Liver (tissue), 9 donors: Measurements from ENCODE around the gene LDLR. TPM values are rescaled to one million over a fixed set of nuclear protein-coding genes. Genes with fewer than 3 reads are reported as not detected.

Experiments used
- DNase-seq: peaks from one replicate; pipeline ENCODE4 v3.0.0-alpha.2; 2017; ENCODE audit warnings: low spot score
- H3K27ac ChIP-seq, 2 donors: one replicate each; pipeline ENCODE4 v1.7.0; 2013; ENCODE audit warnings: inconsistent platforms in 2 of 2, low read length in 2 of 2, control low read depth in 1 of 2, low read depth in 1 of 2, mild to moderate bottlenecking in 1 of 2
- H3K27me3 ChIP-seq, 4 donors: one replicate each; pipeline versions ENCODE4 v1.6.1 to v1.7.0; 2013; ENCODE audit warnings: low read length in 3 of 4, inconsistent platforms in 1 of 4, mild to moderate bottlenecking in 1 of 4, moderate library complexity in 1 of 4; ENCODE audit not compliant: control insufficient read depth in 4 of 4, insufficient read depth in 4 of 4
- H3K36me3 ChIP-seq, 4 donors: one replicate each; pipeline versions ENCODE4 v1.6.1 to v1.7.0; 2013; ENCODE audit warnings: low read length in 3 of 4, mild to moderate bottlenecking in 3 of 4, low read depth in 1 of 4, moderate library complexity in 1 of 4; ENCODE audit not compliant: control insufficient read depth in 4 of 4, insufficient read depth in 3 of 4
- H3K4me1 ChIP-seq, 4 donors: one replicate each; pipeline versions ENCODE4 v1.6.1 to v1.7.0; 2013; ENCODE audit warnings: low read length in 3 of 4, mild to moderate bottlenecking in 3 of 4, moderate library complexity in 1 of 4; ENCODE audit not compliant: control insufficient read depth in 4 of 4, insufficient read depth in 4 of 4
- H3K4me3 ChIP-seq, 3 donors: one replicate each; pipeline versions ENCODE4 v1.6.1 to v1.7.0; 2013; ENCODE audit warnings: low read length in 3 of 3, control low read depth in 1 of 3, low read depth in 1 of 3, mild to moderate bottlenecking in 1 of 3
- H3K9ac ChIP-seq, 2 donors: one replicate each; pipeline ENCODE4 v1.7.0; 2013; ENCODE audit warnings: low read length in 2 of 2, mild to moderate bottlenecking in 2 of 2, moderate library complexity in 2 of 2, control low read depth in 1 of 2, low read depth in 1 of 2
- H3K9me3 ChIP-seq, 4 donors: one replicate each; pipeline versions ENCODE4 v1.6.1 to v1.7.0; 2013; ENCODE audit warnings: low read length in 3 of 4; ENCODE audit not compliant: control insufficient read depth in 4 of 4
- ATF3 ChIP-seq: IDR thresholded peaks from 2 replicates; pipeline ENCODE4 v1.6.1; 2016; ENCODE audit warnings: antibody characterized with exemption
- CTCF ChIP-seq: fragments of 150-350 bp; IDR thresholded peaks from 2 replicates; pipeline ENCODE4 v1.5.1; 2017; ENCODE audit warnings: improper control_type of control experiment, low read depth, low read length; ENCODE audit not compliant: missing input control
- EGR1 ChIP-seq, 2 donors: IDR thresholded peaks; 2 replicates each; pipeline ENCODE4 v1.6.1; 2016 to 2018; ENCODE audit warnings: antibody characterized with exemption in 2 of 2, low read depth in 2 of 2
- FOXA1 ChIP-seq: IDR thresholded peaks from 2 replicates; pipeline ENCODE4 v1.6.1; 2016; ENCODE audit warnings: antibody characterized with exemption
- FOXA2 ChIP-seq: IDR thresholded peaks from 2 replicates; pipeline ENCODE4 v1.6.1; 2016; ENCODE audit warnings: antibody characterized with exemption
- GABPA ChIP-seq, 2 donors: IDR thresholded peaks in 1 of 2; conservative IDR thresholded peaks in 1 of 2; 2 replicates each; pipeline ENCODE4 v1.6.1; 2016; ENCODE audit warnings: antibody characterized with exemption in 2 of 2, mild to moderate bottlenecking in 1 of 2, moderate library complexity in 1 of 2
- HNF4A ChIP-seq, 2 donors: conservative IDR thresholded peaks; 2 replicates each; pipeline ENCODE4 v1.6.1; 2016; ENCODE audit warnings: antibody characterized with exemption in 2 of 2, mild to moderate bottlenecking in 2 of 2
- HNF4G ChIP-seq: IDR thresholded peaks from 2 replicates; pipeline ENCODE4 v1.6.1; 2016; ENCODE audit warnings: antibody characterized with exemption
- JUND ChIP-seq, 2 donors: IDR thresholded peaks; 2 replicates each; pipeline ENCODE4 v1.6.1; 2016; ENCODE audit warnings: antibody characterized with exemption in 2 of 2
- MAX ChIP-seq: IDR thresholded peaks from 2 replicates; pipeline ENCODE4 v1.6.1; 2016; ENCODE audit warnings: antibody characterized with exemption
- NR2F2 ChIP-seq: IDR thresholded peaks from 2 replicates; pipeline ENCODE4 v1.6.1; 2016; ENCODE audit warnings: antibody characterized with exemption
- RAD21 ChIP-seq, 2 donors: IDR thresholded peaks; 2 replicates each; pipeline ENCODE4 v1.6.1; 2016; ENCODE audit warnings: antibody characterized with exemption in 2 of 2, mild to moderate bottlenecking in 2 of 2
- REST ChIP-seq: IDR thresholded peaks from 2 replicates; pipeline ENCODE4 v1.6.1; 2016; ENCODE audit warnings: antibody characterized with exemption, mild to moderate bottlenecking
- RXRA ChIP-seq, 2 donors: IDR thresholded peaks; 2 replicates each; pipeline ENCODE4 v1.6.1; 2017 to 2018; ENCODE audit warnings: antibody characterized with exemption in 2 of 2, mild to moderate bottlenecking in 1 of 2
- SP1 ChIP-seq: IDR thresholded peaks from 2 replicates; pipeline ENCODE4 v1.6.1; 2018; ENCODE audit warnings: antibody characterized with exemption, mild to moderate bottlenecking
- TAF1 ChIP-seq: conservative IDR thresholded peaks from 2 replicates; pipeline ENCODE4 v1.6.1; 2016; ENCODE audit warnings: antibody characterized with exemption, mild to moderate bottlenecking
- YY1 ChIP-seq: IDR thresholded peaks from 2 replicates; pipeline ENCODE4 v1.6.1; 2016; ENCODE audit warnings: antibody characterized with exemption, mild to moderate bottlenecking
- ZBTB33 ChIP-seq: IDR thresholded peaks from 2 replicates; pipeline ENCODE4 v1.6.1; 2016; ENCODE audit warnings: antibody characterized with exemption
- WGBS: extraction: QIAGEN DNeasy Blood & Tissue Kit; methylation state at CpG from one replicate; pipeline ENCODE4 v1.1.7; 2013; 5-methylcytosine and 5-hydroxymethylcytosine counted together
- polyA plus RNA-seq, 2 donors: library from polyadenylated mRNA; stranded (reverse) in 1 of 2; unstranded in 1 of 2; fragments of 200-250 nt in 1 of 2; fragments of >200 nt in 1 of 2; fragmentation: Nextera tagmentation in 1 of 2; extraction: Ambion mirVana in 1 of 2; gene quantifications; one replicate each; pipeline versions ENCODE4 v1.2.1 to v1.2.3, GENCODE V29; 2013 to 2015
- total RNA-seq, 2 donors: library from RNA; depleted of rRNA; stranded (reverse); fragments of >200 nt; gene quantifications; one replicate each; pipeline ENCODE4 v1.2.3, GENCODE V29; 2014
- donor health status: healthy.
- donor health status: healthy.
- donor health status: healthy.
- donor health status: healthy.
- donor health status: healthy.

Gene LDLR
- total and polyA plus RNA-seq, 4 donors, result 17.3 to 141 (median 63.9) TPM

- no peaks in the 10 kb centered on the region for H3K4me1 ChIP-seq
- peaks cover under 1 to 17% (median 8%) of the 10 kb centered on the region in 4 donors for H3K36me3 ChIP-seq
- 94% methylated on average over 13 of the region's 13 CpGs for WGBS
- H3K4me3 ChIP-seq, result no peak overlapping the region
- H3K27me3 ChIP-seq, result no peaks in the 10 kb centered on the region
- TF ChIP-seq RAD21 (IDR thresholded peaks at IDR 0.05) (no peak), MAX (no peak), SP1 (no peak), ZBTB33 (no peak)
- no peak for DNase-seq
- no peak overlapping the region for H3K27ac ChIP-seq
- no peaks in the 10 kb centered on the region for H3K9me3 ChIP-seq
- no peak overlapping the region for H3K9ac ChIP-seq
These were observed 47.2 kb upstream of the LDLR start for GRCh38 chr19:11041966-11042627.

- Histone ChIP-seq H3K36me3 (peaks cover 0 to 11% (median 7%) of the 10 kb centered on the region in 4 donors), H3K4me3 (no peak overlapping the region), H3K9me3 (no peaks in the 10 kb centered on the region), H3K27me3 (no peaks in the 10 kb centered on the region), H3K27ac (no peak overlapping the region), H3K4me1 (no peaks in the 10 kb centered on the region), H3K9ac (no peak overlapping the region)
- no peak for DNase-seq
- 68% methylated on average over 10 of the region's 10 CpGs for WGBS
- TF ChIP-seq HNF4G (no peak), REST (no peak), ATF3 (no peak), CTCF (no peak), GABPA (IDR thresholded peaks at IDR 0.05 in 1 of 2, conservative IDR thresholded peaks at IDR 0.05 in 1 of 2) (no peak), MAX (no peak), FOXA1 (no peak), TAF1 (no peak), RAD21 (IDR thresholded peaks at IDR 0.05) (no peak), ZBTB33 (no peak), RXRA (IDR thresholded peaks at IDR 0.05) (no peak), JUND (IDR thresholded peaks at IDR 0.05) (no peak), SP1 (no peak), EGR1 (IDR thresholded peaks at IDR 0.05; ENCODE audit: low read depth in 2 of 2) (no peak), YY1 (no peak), FOXA2 (no peak), HNF4A (conservative IDR thresholded peaks at IDR 0.05) (no peak), NR2F2 (no peak)
These were observed 44.8 kb upstream of the LDLR start for GRCh38 chr19:11044431-11044830.
